ENCODE results near the gene CDH23.

CDH23 gene

GRCh38 chr10:71805776-71806703 lies 409.3 kb downstream of the CDH23 start:
- Histone ChIP-seq H3K27me3 (ENCODE audit: insufficient read depth, low read depth) (peaks cover 29% of the 10 kb centered on the region; the same call in 1 of the 2 replicates), H3K4me3 (IDR thresholded peaks at IDR 0.05; ENCODE audit: insufficient read depth, low read depth, low read length) (no peak overlapping the region), H3K4me1 (ENCODE audit: low read depth, poor library complexity, severe bottlenecking) (no peaks in the 10 kb centered on the region), H4K20me1 (ENCODE audit: insufficient read depth) (no peaks in the 10 kb centered on the region), H3K36me3 (ENCODE audit: insufficient read depth) (no peaks in the 10 kb centered on the region), H3K9ac (no peak overlapping the region), H3K27ac (no peak overlapping the region), H2AFZ (ENCODE audit: low read depth) (no peak overlapping the region), H3K79me2 (ENCODE audit: insufficient read depth, low read depth) (no peaks in the 10 kb centered on the region), H3K4me2 (no peak overlapping the region)
- TF ChIP-seq CTCF (conservative IDR thresholded peaks at IDR 0.05; ENCODE audit: low read depth, low read length): no peak

GRCh38 chr10:71806704-71807556 lies 410.2 kb downstream of the CDH23 start:
- Histone ChIP-seq H3K27ac (no peak overlapping the region), H3K4me2 (no peak overlapping the region), H3K36me3 (ENCODE audit: insufficient read depth) (no peaks in the 10 kb centered on the region), H2AFZ (ENCODE audit: low read depth) (no peak overlapping the region), H3K27me3 (ENCODE audit: insufficient read depth, low read depth) (peaks cover 20% of the 10 kb centered on the region; the same call in 1 of the 2 replicates), H4K20me1 (ENCODE audit: insufficient read depth) (no peaks in the 10 kb centered on the region), H3K4me3 (IDR thresholded peaks at IDR 0.05; ENCODE audit: insufficient read depth, low read depth, low read length) (no peak overlapping the region), H3K4me1 (ENCODE audit: low read depth, poor library complexity, severe bottlenecking) (no peaks in the 10 kb centered on the region), H3K9ac (no peak overlapping the region), H3K79me2 (ENCODE audit: insufficient read depth, low read depth) (no peaks in the 10 kb centered on the region)
- no peak for TF ChIP-seq CTCF (conservative IDR thresholded peaks at IDR 0.05; ENCODE audit: low read depth, low read length)

GRCh38 chr10:71807557-71808510 lies 411.1 kb downstream of the CDH23 start:
- Histone ChIP-seq H3K9ac (no peak overlapping the region), H3K79me2 (ENCODE audit: insufficient read depth, low read depth) (no peaks in the 10 kb centered on the region), H3K27ac (no peak overlapping the region), H4K20me1 (ENCODE audit: insufficient read depth) (no peaks in the 10 kb centered on the region), H3K27me3 (ENCODE audit: insufficient read depth, low read depth) (peaks cover 13% of the 10 kb centered on the region; the same call in 1 of the 2 replicates), H3K36me3 (ENCODE audit: insufficient read depth) (no peaks in the 10 kb centered on the region), H3K4me2 (no peak overlapping the region), H3K4me3 (IDR thresholded peaks at IDR 0.05; ENCODE audit: insufficient read depth, low read depth, low read length) (no peak overlapping the region), H3K4me1 (ENCODE audit: low read depth, poor library complexity, severe bottlenecking) (no peaks in the 10 kb centered on the region), H2AFZ (ENCODE audit: low read depth) (no peak overlapping the region)
- TF ChIP-seq CTCF (conservative IDR thresholded peaks at IDR 0.05; ENCODE audit: low read depth, low read length): no peak

- no peaks in the 10 kb centered on the region for H3K4me1 ChIP-seq (ENCODE audit: low read depth, poor library complexity, severe bottlenecking)
- H4K20me1 ChIP-seq (ENCODE audit: insufficient read depth): no peaks in the 10 kb centered on the region
- H3K9ac ChIP-seq: no peak overlapping the region
- no peak overlapping the region for H3K4me3 ChIP-seq (IDR thresholded peaks at IDR 0.05; ENCODE audit: insufficient read depth, low read depth, low read length)
- no peak overlapping the region for H2AFZ ChIP-seq (ENCODE audit: low read depth)
- H3K36me3 ChIP-seq (ENCODE audit: insufficient read depth): no peaks in the 10 kb centered on the region
- H3K27ac ChIP-seq: no peak overlapping the region
- peaks cover 6% of the 10 kb centered on the region; the same call in 1 of the 2 replicates for H3K27me3 ChIP-seq (ENCODE audit: insufficient read depth, low read depth)
- no peaks in the 10 kb centered on the region for H3K79me2 ChIP-seq (ENCODE audit: insufficient read depth, low read depth)
- no peak for TF ChIP-seq CTCF (conservative IDR thresholded peaks at IDR 0.05; ENCODE audit: low read depth, low read length)
- H3K4me2 ChIP-seq: no peak overlapping the region
Measured at GRCh38 chr10:71809628-71810027, 412.9 kb downstream of the CDH23 start.
